EL (cell line): Measurements from ENCODE around the gene PPP1R14D.

Experiments used
- DNase-seq: peaks from one replicate; pipeline ENCODE4 v3.0.0-alpha.2; 2016

Gene PPP1R14D

GRCh38 chr15:40776537-40777141 lies 51.9 kb downstream of the PPP1R14D start:
- peak; percentile 69 for DNase-seq

DNA sequence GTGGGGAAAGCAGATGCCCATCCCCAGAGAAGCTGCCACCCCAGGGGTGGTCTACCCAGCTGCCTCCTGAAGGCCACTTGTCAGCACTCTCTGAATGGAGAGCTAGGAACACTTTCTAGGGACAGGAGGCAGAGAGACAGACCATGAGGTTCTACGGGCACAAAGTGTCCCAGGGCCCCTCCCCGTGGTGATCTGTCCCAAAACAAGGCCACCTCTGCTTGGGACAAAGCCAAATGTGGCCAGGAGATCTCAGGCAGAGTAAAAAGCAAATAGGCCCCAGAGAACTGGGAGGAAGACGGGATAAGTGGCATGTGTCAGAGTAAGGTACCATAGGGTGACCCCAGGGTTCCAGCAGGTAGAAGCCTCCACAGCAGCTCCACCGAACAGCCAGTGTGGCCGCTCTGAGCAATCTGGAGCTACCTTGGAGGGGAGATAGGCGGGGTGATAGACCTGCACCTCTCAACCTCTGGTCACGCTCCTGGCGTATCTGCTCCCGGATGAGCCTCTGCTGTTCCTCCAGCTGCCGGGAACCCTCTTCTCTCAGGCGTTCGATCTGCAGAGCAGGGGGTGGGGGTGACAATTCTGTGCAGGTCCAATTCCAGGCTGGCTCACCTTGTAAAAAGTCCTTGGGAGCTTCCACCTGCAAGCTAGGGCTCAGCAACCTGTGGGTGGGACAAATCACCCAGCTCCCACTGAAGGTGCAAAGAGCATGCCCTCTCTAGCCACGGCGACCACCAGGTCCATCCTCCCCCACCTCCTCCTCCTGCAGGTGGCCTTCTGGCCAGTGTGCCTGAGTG lies 52.6 kb downstream of the PPP1R14D start:
- no peak for DNase-seq

- DNase-seq, result no peak
Observed at GRCh38 chr15:40775007-40775406, 53.5 kb downstream of the PPP1R14D start.

DNA sequence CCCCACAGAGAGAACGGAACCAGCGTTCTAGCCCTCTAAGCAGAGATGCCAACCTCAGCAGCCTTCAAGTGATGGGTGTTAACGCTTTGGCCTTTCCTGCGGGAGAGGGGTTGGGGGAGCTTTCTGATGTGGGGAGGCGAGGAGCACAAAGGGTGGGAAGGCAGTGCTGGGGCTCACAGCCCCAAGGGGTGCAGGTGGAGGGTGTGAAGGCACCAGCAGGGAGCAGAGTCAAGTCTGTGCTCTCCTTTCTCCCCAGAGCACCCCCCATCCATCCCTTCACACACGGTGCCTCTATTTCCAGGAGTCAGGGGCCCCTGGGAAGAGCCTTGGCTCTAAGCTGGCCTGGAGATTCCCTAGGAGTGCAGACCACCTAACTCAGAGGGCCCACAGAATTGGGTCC lies 54.6 kb downstream of the PPP1R14D start:
- no peak for DNase-seq

- no peak for DNase-seq
Observed at GRCh38 chr15:40773496-40773895, 55.0 kb downstream of the PPP1R14D start.

DNA sequence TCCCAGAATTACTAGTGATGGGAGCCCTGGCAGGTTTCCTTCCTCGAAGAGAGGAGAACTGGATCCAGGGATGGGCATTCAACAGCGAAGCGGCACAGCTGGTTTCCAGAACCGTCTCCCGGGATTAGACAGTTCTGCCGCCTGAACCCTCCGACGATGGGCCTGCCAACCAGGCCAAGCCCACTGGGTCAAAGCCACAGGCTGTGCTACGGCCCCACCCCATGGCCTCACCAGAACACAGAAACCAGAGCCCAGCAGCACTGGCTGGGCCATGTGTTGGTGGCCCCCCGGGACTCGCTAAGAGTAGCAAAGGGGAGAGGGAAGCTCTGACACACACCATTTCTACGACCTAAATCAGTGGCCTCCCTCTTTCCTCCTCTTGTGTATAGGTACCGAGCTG lies 56.5 kb downstream of the PPP1R14D start:
- no peak for DNase-seq

- no peak for DNase-seq
Observed at GRCh38 chr15:40771242-40771641, 57.3 kb downstream of the PPP1R14D start.

DNA sequence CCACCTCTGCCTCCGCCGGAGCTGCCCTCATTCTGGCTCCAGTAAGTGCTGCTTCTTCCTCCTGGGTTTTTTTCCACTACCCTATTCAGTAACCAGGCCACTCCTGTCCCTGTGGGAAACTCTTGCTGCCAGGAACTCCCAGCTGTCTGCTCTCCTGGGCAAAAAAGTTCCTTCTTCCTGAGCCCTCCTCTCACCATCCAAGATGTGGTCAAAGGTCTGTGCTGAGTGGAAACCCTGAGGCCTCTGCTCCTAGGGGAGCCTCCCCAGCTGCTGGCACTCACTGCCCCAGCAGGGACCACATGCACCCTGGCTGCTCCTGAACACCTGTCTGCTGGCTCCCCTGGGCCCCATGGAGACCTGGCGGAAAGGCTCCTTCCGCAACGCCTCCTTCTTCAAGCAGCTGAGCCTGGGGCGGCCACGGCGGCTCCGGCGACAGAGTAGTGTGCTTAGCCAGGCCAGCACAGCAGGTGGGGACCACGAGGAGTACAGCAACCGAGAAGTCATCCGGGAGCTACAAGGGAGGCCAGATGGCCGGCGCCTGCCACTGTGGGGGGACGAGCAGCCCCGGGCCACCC lies 58.3 kb downstream of the PPP1R14D start:
- DNase-seq, result no peak

DNA sequence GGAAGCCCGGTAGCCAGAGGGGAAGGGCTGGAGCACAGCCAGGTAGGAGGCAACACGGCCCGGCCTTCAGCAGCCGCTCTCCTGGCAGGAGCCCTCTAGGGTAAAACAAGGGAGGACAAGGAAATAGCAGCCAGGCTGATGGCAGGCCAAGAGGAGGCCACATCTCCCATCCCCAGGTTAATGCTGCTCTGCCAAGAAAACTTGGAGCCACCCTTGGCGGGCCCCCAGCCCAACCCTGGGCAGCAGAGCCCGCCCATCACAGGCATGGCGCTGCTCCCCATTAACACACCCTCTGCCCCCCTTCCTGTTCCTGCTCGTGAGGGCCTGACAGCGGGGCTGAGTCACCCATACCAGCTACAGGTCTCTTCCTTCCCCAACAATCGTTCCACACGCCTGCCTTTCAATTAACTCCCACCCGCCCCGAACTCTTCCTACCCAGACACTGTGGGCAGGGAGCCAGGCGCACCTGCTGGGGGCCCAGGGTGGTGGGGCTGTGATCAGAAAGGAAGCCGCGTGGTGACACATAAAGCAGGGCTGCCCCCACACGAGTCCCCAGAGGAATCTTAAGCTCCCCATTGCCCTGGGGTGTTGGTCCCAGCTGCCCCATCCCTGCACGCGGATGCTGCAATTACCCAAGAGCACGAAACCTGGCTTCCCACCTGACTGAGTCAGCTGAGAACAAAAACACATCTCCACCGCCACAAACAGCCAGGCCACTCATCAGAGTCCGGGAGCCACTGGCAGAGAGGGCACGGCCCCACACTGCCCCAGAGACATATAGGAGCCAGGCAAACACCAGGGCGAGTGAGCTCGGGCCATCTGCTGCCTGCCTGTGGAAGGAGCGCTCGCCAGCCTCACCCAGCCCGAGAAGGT lies 59.0 kb downstream of the PPP1R14D start, which contains the start of gene C15orf62:
TSS of gene C15orf62 (plus strand) at position 707 of the 873 bp plus-strand sequence. CDS start 516 bp downstream, outside the sequence.
- DNase-seq, result no peak

- DNase-seq, result no peak
Observed at GRCh38 chr15:40768521-40769273, 59.8 kb downstream of the PPP1R14D start.

DNA sequence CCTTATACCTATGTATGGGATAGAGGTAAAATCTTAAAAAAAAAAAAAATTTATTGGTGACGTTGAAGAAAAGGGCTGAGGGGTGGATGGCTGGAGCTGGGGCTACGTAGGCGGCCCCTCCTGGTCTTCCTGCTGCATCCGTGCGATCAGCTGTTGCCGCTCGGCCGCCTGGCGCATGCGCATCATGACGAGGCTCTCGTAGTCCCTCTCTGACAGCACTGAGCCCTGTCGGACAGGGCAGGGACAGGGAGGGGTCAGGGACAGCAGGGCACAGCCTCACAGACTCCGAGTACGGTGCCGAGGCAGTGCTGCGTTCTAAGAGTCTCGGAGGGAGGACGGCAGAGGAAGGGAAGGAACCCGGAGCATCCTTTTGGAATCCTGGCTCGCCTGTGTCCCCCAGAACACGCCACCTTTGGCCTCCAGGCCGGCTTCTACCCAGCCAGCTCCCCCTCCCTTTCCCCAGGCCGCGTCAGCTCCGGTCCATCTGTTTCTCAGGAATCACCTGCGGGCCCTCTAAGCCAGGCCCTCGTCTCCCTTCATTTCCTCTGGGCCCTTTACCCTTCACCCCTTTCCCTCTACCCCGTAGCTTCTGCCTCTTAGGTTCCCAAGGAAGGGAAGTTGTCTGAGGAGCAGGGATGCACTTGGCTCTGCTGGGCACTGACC lies 60.5 kb downstream of the PPP1R14D start:
- no peak for DNase-seq

- DNase-seq, result no peak
Observed at GRCh38 chr15:40766906-40767837, 61.3 kb downstream of the PPP1R14D start.

- no peak for DNase-seq
Observed at GRCh38 chr15:40766194-40766815, 62.2 kb downstream of the PPP1R14D start.
